KMS-11 (cell line): Measurements from ENCODE around the gene TRPM8.

Source experiments
- H2AFZ ChIP-seq: fragments of 200-600 bp; sonication (generic); 2 replicates; pipeline ENCODE4 v1.6.1; 2016; ENCODE audit warnings: antibody characterized with exemption, mixed run types, low read depth
- H3K27ac ChIP-seq: fragments of 200-600 bp; sonication (generic); 2 replicates; pipeline ENCODE4 v1.6.1; 2016; ENCODE audit warnings: mild to moderate bottlenecking, mixed run types
- H3K27me3 ChIP-seq: fragments of 200-600 bp; sonication (generic); 2 replicates; pipeline ENCODE4 v1.6.1; 2017; ENCODE audit warnings: mild to moderate bottlenecking, low read depth, mixed run types, moderate library complexity; ENCODE audit not compliant: insufficient read depth
- H3K36me3 ChIP-seq: fragments of 200-600 bp; sonication (generic); 2 replicates; pipeline ENCODE4 v1.6.1; 2017; ENCODE audit warnings: mild to moderate bottlenecking, mixed run types; ENCODE audit not compliant: insufficient read depth
- H3K4me1 ChIP-seq: fragments of 200-600 bp; sonication (generic); 2 replicates; pipeline ENCODE4 v1.6.1; 2016; ENCODE audit warnings: mild to moderate bottlenecking, low read depth, mixed run types; ENCODE audit not compliant: poor library complexity, severe bottlenecking
- H3K4me2 ChIP-seq: fragments of 200-600 bp; sonication (generic); 2 replicates; pipeline ENCODE4 v1.7.0; 2016; ENCODE audit warnings: mild to moderate bottlenecking, mixed run types
- H3K4me3 ChIP-seq: fragments of 200-600 bp; sonication (generic); IDR thresholded peaks from 2 replicates; pipeline ENCODE4 v1.6.1; 2017; ENCODE audit warnings: low read depth, low read length, mixed read lengths; ENCODE audit not compliant: insufficient read depth
- H3K79me2 ChIP-seq: fragments of 200-600 bp; sonication (generic); 2 replicates; pipeline ENCODE4 v1.6.1; 2016; ENCODE audit warnings: low read depth, mixed run types; ENCODE audit not compliant: insufficient read depth
- H3K9ac ChIP-seq: fragments of 200-600 bp; sonication (generic); 2 replicates; pipeline ENCODE4 v1.6.1; 2016; ENCODE audit warnings: mild to moderate bottlenecking, mixed run types
- H4K20me1 ChIP-seq: fragments of 200-600 bp; sonication (generic); 2 replicates; pipeline ENCODE4 v1.6.1; 2016; ENCODE audit warnings: mild to moderate bottlenecking, mixed run types; ENCODE audit not compliant: insufficient read depth
- TF ChIP-seq, protein P1 (sequence below): fragments of 200-600 bp; sonication (generic); conservative IDR thresholded peaks from 2 replicates; pipeline ENCODE4 v1.6.1; 2017; ENCODE audit warnings: low read depth, mild to moderate bottlenecking, antibody characterized with exemption, low read length, moderate library complexity, mixed read lengths

TRPM8 gene

DNA sequence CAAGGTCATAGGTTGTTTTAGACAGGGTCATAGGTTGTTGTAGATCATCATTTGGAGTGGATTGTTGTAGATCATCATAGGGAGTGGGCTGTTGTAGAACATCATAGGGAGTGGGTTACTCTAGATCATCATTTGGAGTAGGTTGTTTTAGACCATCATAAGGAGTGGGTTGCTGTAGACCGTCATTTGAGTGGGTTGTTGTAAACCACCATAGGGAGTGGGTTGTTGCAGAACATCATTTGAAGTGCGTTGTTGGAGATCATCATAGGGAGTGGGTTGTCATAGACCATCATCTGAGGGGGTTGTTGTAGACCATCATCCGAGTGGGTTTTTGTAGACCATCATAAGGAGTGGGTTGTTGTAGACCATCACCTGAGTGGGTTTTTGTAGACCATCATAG, 9.5 kb upstream of the TRPM8 start:
- no peak overlapping the region for H3K4me3 ChIP-seq
- H3K27ac ChIP-seq: no peak overlapping the region
- H4K20me1 ChIP-seq: no peaks in the 10 kb centered on the region
- H3K27me3 ChIP-seq: no peaks in the 10 kb centered on the region
- H3K9ac ChIP-seq: no peak overlapping the region
- H3K4me1 ChIP-seq: peaks cover 6% of the 10 kb centered on the region
- no peak overlapping the region for H3K4me2 ChIP-seq
- no peaks in the 10 kb centered on the region for H3K36me3 ChIP-seq
- no peaks in the 10 kb centered on the region for H3K79me2 ChIP-seq
- no peak overlapping the region for H2AFZ ChIP-seq
- TF ChIP-seq, protein P1, sequence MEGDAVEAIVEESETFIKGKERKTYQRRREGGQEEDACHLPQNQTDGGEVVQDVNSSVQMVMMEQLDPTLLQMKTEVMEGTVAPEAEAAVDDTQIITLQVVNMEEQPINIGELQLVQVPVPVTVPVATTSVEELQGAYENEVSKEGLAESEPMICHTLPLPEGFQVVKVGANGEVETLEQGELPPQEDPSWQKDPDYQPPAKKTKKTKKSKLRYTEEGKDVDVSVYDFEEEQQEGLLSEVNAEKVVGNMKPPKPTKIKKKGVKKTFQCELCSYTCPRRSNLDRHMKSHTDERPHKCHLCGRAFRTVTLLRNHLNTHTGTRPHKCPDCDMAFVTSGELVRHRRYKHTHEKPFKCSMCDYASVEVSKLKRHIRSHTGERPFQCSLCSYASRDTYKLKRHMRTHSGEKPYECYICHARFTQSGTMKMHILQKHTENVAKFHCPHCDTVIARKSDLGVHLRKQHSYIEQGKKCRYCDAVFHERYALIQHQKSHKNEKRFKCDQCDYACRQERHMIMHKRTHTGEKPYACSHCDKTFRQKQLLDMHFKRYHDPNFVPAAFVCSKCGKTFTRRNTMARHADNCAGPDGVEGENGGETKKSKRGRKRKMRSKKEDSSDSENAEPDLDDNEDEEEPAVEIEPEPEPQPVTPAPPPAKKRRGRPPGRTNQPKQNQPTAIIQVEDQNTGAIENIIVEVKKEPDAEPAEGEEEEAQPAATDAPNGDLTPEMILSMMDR: no peak

DNA sequence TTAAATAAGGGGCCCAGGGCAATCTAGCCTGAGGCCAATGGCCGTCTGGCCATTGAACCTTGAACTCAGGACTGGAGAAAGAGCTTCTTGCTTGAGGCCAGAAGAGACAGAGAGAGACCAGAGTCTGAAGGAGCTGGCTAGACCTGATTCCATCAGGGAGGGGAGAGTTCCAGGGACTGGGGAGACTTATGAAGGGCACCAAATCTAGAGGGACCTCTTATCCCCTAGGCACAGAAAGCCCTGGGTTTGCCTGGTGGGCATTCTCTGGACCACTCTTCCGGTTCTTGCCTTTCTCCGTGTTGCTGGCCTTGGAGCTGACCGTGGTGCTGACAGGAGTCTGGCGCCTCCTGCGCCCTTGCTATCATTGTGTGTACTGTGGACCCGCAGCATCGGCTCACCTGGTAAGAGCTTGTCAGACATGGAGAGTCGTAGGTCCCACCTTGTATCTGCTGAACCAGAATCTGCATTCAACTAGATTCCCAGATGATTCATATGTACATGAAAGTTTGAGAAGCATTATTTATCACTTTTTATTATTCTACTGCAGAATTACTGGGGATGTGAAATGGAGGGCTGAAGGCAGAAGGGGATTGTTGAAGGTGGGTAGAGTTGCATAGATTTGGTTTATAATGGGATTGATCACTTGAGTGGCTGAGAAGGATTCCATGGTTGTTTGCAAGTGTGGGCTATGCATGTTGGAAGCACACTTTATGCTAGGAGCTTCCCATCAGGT, 4.3 kb upstream of the TRPM8 start:
- Histone ChIP-seq H3K4me3 (no peak overlapping the region), H3K4me1 (peaks cover 6% of the 10 kb centered on the region), H3K79me2 (no peaks in the 10 kb centered on the region), H3K4me2 (no peak overlapping the region), H3K27me3 (no peaks in the 10 kb centered on the region), H3K36me3 (no peaks in the 10 kb centered on the region), H3K9ac (no peak overlapping the region), H4K20me1 (no peaks in the 10 kb centered on the region), H3K27ac (no peak overlapping the region), H2AFZ (no peak overlapping the region)
- TF ChIP-seq, protein P1: no peak

DNA sequence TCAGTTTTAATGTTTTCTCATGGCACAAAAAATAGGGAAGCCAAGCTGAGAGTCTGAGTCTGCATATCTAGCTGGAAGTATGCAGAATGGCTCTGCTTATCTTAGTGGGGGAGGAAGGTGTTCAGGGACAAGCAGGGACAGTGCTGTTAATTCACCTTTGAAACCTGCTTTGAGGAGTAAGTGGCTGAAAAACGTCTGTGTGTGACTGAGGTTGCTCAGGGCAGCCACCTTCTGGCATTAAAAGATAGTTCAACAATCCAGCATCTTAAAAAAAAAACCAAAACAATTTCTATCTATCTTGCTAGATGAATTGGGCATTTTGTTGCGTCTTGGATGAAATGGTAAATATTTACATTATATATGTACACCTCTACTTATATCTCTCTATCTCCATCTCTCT, 2.0 kb upstream of the TRPM8 start:
- Histone ChIP-seq H3K36me3 (no peaks in the 10 kb centered on the region), H3K9ac (no peak overlapping the region), H3K27ac (no peak overlapping the region), H3K27me3 (no peaks in the 10 kb centered on the region), H3K4me2 (no peak overlapping the region), H3K4me3 (no peak overlapping the region), H3K4me1 (peaks cover 2% of the 10 kb centered on the region), H3K79me2 (no peaks in the 10 kb centered on the region), H2AFZ (no peak overlapping the region), H4K20me1 (no peaks in the 10 kb centered on the region)
- TF ChIP-seq, protein P1: peak; percentile 37; the same call in 1 of the 2 replicates

DNA sequence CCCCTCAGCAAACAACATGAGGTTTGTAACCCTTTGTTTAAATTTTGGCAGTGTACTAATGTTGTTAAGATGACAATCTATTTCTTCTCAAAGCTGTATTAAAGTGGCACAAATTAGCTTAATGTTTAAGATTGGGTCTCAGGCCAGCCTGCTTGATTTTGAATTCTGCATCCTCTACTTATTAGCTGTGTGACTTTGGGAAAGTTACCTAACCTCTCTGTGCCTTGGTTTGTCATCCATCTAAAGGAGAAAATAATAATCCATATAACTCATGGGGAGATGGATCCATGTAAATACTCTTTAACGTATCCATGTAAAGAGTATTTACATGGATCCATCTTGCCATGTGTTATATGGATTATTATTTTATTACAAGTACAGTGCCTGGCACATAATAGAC, 2.1 kb downstream of the TRPM8 start:
- Histone ChIP-seq H3K36me3 (no peaks in the 10 kb centered on the region), H2AFZ (no peak overlapping the region), H3K4me3 (no peak overlapping the region), H3K79me2 (no peaks in the 10 kb centered on the region), H3K9ac (no peak overlapping the region), H3K4me1 (no peaks in the 10 kb centered on the region), H3K27ac (no peak overlapping the region), H4K20me1 (no peaks in the 10 kb centered on the region), H3K4me2 (no peak overlapping the region), H3K27me3 (no peaks in the 10 kb centered on the region)
- TF ChIP-seq, protein P1: no peak
